Keratinocyte (primary cell): ENCODE data around the gene HENMT1.

Source experiments
- CTCF ChIP-seq, 3 experiments: IDR thresholded peaks in 1 of 3; conservative IDR thresholded peaks in 1 of 3; optimal IDR thresholded peaks in 1 of 3; 2 replicates in 2 of 3; 3 replicates in 1 of 3; pipeline versions ENCODE3 to v1.5.1; 2011; ENCODE audit warnings: low read length in 3 of 3, mild to moderate bottlenecking in 3 of 3, moderate library complexity in 2 of 3, control low read depth in 1 of 3, inconsistent platforms in 1 of 3; ENCODE audit not compliant: insufficient read depth in 2 of 3; ENCODE audit errors: extremely low read depth in 1 of 3
- EZH2 ChIP-seq: IDR thresholded peaks from one replicate; pipeline ENCODE4 v1.6.1; 2012; ENCODE audit warnings: inconsistent platforms, mild to moderate bottlenecking, low read length, moderate library complexity

- TF ChIP-seq CTCF (optimal IDR thresholded peaks at IDR 0.05 in 1 of 3, IDR thresholded peaks at IDR 0.05 in 1 of 3, conservative IDR thresholded peaks at IDR 0.05 in 1 of 3; ENCODE audit: extremely low read depth in 1 of 3, insufficient read depth in 2 of 3, low read length in 3 of 3) (no peak), EZH2 (no peak)
These were observed 38.8 kb upstream of the HENMT1 start for GRCh38 chr1:108699375-108700332.
